OCI-LY1 (cell line): Measurements from ENCODE around the gene RAD51D.

Experiments used
- EZH2 ChIP-seq: fragments of 200-600 bp; sonication (generic), shearing (Covaris generic); IDR thresholded peaks from 2 replicates; pipeline ENCODE4 v1.8.0; 2017; ENCODE audit warnings: borderline replicate concordance, mixed run types, mild to moderate bottlenecking, antibody characterized with exemption, low read length, moderate library complexity, mixed read lengths
- TF ChIP-seq, protein P1 (sequence below): fragments of 200-600 bp; sonication (generic), shearing (Covaris generic); IDR thresholded peaks from 2 replicates; pipeline ENCODE4 v1.5.1; 2017; ENCODE audit warnings: mild to moderate bottlenecking, antibody characterized with exemption, low read length, moderate library complexity, mixed read lengths

- TF ChIP-seq, protein P1, sequence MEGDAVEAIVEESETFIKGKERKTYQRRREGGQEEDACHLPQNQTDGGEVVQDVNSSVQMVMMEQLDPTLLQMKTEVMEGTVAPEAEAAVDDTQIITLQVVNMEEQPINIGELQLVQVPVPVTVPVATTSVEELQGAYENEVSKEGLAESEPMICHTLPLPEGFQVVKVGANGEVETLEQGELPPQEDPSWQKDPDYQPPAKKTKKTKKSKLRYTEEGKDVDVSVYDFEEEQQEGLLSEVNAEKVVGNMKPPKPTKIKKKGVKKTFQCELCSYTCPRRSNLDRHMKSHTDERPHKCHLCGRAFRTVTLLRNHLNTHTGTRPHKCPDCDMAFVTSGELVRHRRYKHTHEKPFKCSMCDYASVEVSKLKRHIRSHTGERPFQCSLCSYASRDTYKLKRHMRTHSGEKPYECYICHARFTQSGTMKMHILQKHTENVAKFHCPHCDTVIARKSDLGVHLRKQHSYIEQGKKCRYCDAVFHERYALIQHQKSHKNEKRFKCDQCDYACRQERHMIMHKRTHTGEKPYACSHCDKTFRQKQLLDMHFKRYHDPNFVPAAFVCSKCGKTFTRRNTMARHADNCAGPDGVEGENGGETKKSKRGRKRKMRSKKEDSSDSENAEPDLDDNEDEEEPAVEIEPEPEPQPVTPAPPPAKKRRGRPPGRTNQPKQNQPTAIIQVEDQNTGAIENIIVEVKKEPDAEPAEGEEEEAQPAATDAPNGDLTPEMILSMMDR, result no peak
- TF ChIP-seq EZH2, result no peak
Observed at GRCh38 chr17:35154196-35155165, 34.8 kb upstream of the RAD51D start.
